Measurements from ENCODE around the gene CAPN12.

CAPN12 gene

DNA sequence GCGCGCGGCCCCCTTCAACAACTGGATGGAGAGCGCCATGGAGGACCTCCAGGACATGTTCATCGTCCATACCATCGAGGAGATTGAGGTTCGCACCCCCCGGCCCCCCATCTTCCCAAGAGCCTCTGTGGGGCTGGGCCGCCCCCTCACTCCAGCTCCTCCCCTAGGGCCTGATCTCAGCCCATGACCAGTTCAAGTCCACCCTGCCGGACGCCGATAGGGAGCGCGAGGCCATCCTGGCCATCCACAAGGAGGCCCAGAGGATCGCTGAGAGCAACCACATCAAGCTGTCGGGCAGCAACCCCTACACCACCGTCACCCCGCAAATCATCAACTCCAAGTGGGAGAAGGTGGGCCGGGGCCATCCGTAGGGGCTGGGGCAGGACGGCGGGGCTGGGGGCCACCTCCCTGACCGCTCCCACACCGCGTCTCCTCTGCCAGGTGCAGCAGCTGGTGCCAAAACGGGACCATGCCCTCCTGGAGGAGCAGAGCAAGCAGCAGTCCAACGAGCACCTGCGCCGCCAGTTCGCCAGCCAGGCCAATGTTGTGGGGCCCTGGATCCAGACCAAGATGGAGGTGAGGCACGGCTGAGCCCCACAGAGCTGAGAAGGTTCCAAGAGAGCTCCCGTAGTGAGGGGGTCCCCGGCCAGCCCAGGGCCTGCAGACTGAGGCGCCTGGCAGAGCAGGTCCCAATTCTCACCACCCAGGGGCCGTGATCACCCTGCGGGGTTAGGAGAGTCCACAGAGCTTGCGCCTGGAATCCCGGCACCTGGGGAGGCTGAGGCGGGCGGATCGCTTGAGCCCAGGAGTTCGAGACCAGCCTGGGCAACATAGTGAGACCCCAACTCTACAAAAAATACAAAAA lies 20.1 kb downstream of the CAPN12 start:
- DNase-seq (ENCODE audit: low spot score): no peak

DNA sequence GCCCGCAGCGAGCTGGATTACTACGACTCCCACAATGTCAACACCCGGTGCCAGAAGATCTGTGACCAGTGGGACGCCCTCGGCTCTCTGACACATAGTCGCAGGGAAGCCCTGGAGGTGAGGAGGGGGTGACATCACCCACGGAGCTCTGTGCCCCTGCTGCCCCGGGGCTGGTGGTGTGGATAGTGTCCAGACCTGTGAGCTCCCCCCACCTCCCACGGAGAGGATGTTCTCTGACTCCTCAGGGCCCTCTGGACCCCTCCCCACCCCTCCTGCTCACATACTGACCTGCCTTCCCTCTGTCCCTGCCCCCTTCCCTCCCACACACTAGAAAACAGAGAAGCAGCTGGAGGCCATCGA lies 20.7 kb downstream of the CAPN12 start:
- no peak for DNase-seq (ENCODE audit: low spot score)

DNA sequence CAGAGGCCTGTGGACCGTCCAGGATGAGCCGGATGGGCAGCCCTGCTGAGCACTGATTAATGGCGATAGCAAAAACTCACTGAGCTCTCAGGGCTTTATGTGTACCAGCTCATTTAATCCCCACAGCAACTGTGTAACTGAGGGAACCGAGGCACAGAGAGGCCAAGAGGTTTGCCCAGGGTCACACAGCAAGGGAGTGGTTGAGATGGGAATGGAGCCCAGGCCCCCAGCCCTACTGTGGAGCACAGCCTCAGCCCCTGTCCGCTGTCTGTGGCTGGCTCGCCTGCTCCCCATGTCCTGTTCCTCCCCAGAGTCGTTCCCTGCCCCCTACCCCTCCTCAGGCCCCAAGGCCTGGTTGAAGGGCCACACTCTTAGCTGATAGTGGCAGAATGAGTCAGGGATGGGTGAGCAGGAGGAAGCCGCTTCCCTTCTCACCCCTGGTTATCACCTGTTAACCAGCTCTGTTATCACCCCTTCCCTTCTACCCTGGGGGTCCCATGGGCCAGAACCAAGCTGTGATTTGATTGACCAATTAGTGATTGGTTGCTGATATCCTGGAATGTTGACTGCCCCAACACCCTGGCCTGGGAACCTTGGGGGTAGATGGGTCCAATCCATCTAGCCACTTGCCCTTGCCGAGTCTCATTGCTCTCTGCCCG lies 21.2 kb downstream of the CAPN12 start:
- DNase-seq (ENCODE audit: low spot score): no peak

DNA sequence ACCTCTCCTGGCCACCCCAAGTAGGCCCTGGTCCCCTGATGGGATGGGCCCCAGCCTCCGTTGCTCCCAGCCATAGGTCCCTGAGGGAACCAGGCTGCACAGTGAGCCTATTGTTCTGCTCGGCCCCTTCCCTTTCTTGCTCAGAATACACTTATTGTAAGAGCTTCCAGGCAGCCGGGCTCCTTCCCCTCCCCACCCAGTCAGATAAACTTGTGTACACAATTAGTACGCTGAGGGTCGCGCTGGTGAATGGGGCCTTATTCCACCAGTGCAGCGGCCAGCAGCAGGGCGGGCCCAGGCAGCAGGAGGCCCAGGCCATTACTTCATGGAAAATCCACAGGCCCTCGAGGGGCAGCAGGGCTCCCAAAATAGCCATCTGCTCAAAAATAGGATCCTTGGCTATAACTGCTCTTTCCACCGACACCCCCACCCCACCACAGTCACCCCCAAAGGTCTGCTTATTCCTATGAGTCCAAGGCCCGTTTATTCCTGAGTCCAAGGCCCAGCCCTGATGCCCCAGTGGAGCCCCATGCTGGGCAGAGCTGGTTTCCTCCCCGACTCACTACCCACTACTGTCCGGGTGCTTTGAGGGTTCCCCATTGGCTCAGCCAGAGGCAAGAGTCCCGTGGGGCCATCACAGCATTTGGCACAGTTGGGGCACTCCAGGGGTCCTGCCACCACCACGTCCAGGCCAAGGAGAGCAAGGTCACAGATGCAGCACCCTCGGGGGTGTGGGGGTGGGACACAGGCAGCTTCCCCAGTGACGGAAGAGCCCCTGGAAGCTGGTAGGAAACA lies 22.1 kb downstream of the CAPN12 start:
- DNase-seq (ENCODE audit: low spot score): peak; percentile 98

DNA sequence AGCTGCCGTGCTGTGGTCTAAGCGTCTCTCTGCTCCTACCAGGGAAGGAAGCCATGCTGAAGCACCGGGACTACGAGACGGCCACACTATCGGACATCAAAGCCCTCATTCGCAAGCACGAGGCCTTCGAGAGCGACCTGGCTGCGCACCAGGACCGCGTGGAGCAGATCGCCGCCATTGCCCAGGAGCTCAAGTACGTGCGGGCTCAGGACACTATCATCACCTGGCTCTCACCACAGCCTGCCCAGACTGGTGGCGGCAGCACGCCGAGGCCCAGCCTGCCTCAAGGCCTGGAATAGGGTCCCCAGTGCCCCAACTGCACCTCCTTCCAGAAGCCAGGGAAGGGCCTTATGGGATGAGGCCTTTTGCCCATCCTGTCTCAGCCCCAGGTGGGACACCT lies 22.8 kb downstream of the CAPN12 start:
- no peak for DNase-seq (ENCODE audit: low spot score)

DNA sequence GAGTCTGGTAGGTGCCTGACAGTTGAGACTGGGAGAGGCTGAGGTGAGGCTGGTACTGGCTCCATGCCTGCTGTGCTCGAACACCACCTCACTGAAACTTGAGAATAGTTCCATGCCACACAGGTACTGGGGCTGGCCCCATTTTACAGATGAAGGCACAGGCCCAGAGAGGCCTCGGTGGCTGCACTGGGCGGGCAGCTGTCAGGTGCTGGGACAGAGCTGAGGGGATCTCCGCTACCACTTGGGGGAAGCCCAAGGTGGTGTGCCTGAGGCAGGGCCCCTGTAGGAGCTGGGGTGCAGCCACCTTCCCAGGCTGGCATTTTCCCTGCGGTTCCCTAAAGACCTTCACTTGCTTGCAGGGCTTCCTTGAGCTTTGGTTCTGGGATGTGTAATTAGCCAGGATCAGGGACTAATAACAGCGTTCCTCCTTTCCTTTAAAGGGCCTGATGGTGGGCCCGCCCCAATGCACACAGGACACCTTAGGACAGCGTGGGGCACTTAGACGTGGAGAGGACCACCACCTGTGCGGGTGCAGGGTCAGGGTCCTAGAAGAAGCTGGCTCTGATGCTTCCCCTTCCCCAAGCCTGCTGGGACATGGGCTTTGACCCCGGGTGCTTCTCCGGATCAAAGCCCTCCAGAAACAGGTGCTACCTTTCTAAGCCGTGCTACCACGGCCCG lies 23.6 kb downstream of the CAPN12 start:
- no peak for DNase-seq (ENCODE audit: low spot score)

DNA sequence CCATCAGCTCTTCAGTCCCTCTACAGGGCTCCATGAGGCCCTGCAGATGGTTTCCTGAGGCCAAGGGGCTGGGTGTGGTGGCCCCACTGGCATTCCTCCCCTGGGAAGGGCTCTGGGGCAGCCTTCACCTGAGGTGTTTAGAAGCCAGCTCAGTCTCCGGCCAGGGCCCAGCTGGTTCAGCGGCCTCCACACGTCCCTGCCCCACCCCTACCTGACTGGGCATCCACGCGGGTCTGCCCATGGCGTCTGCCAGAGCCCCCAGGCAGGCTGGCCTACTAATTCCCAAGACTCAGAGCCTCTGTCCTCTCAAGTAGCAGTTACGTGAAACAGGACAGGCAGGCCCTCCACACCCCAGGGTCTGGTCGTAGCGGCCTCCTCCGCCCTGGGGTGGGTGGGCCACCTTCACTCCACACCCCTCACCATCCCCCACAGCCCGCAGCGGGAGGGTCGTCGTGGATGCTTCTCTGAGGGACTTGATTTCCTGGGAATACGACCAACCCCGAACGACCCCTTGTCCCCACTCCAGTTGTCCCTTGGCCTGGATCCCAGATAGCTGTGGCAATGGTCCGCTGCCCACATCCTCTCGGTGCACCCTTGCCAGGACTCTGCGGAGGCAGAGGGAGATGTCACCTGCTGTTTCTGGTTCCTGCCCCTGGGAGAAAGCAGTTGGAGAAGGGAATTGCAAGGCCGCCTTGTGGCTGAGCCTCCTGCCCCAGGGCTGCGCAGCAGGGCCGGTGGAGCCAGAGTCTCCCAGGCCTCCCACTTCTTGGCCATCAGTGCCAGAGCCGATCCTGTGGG lies 24.3 kb downstream of the CAPN12 start:
- DNase-seq (ENCODE audit: low spot score): no peak

DNA sequence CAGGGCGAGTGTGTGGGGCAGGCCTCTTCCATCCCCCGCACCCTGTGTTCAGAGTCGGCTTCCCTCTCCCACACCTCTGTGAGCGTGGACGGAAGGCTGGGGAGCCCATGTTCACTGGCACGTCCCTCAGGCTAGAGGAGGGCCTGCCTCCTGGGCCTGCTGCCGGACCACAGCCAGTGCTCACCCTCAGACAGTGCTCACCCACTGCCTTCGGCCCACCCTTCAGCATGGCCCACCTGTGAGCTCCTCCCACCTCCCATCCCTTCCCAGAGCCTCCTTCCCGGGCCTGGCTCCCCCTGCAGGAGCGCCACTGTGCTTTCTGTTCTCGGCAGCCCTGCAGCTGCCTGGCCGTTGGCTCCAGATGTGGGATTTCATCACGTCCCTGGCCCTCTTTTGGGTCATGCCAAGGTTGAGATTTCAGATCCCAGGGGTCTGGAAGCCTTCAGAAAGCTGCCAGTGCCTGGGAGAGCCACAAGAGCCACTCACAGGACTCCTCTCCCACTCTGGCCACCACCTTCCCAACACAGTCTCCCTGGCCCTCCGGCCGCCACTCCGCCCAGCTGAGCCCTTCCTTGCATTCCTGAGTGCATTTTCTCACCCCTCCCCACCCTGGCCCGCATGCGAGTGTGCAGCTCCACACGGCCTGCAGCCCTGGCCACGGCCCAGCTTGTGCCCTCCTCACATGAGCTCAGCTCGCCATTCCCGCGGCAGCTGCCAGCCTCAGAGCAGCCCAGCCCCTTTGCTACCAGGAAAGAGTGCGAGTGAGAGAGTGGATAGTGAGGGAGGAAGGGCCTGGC lies 25.3 kb downstream of the CAPN12 start:
- DNase-seq (ENCODE audit: low spot score): peak; percentile 56

DNA sequence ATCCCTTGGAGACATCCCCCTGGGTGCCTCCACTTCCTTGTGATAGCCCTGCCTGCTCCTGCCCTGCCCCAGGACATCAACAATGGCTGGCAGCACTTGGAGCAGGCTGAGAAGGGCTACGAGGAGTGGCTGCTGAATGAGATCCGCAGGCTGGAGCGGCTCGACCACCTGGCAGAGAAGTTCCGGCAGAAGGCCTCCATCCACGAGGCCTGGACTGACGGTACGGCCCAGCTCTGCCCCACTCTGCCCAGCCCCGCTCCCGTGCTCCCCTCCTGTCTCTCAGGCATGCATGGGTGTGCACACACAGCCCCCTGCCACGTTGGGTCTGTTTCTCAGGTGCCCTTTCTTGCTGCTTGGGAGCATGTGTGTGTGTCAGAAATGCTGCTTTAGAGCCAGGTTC lies 26.4 kb downstream of the CAPN12 start:
- no peak for DNase-seq (ENCODE audit: low spot score)

DNA sequence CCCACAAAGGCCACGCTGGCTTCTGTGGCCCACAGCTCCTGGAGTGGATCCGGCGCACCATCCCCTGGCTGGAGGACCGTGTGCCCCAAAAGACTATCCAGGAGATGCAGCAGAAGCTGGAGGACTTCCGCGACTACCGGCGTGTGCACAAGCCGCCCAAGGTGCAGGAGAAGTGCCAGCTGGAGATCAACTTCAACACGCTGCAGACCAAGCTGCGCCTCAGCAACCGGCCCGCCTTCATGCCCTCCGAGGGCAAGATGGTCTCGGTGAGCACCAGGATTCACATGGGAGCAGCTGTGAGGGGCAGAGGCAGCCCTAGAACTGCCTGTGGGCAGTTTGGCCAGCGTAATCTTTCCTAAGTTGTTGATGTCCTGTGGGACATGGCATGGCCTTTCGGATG lies 27.2 kb downstream of the CAPN12 start:
- no peak for DNase-seq (ENCODE audit: low spot score)

DNA sequence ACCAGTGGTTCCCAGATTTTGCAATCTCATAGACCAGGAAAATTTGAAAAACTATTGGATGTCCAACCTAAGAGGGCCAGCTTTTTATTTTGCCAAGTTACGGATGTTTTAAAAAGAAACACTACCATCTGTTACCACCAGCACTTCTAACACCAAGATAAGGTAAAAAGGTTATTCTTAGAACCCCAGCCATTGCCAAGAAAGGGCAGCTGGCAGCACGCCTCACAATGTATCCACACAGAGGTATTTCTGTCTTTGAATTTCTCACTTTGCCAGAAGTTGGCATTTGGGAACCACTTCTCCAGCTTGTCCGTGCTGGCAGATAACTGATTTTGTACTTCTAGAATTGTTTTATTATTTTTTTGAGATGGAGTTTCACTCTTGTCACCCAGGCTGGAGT lies 28.7 kb downstream of the CAPN12 start:
- no peak for DNase-seq (ENCODE audit: low spot score)

DNA sequence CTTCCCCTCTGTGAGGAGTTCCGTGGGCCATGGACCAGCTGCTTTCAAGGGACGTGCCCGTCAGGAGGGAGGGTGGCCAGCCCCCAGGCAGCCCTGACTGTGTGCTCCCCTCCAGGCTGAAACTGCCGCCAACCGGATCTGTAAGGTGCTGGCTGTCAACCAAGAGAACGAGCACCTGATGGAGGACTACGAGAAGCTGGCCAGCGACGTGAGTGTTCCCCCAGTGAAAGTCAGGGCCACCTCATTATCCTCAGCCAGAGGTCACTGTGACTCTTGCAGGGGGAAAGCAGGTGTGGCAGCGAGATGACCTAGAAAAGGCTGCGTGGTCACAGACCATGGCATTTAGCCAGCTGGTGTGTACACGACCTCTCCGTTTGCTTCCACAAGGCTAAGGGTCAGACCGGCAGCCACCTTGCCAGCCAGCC lies 29.9 kb downstream of the CAPN12 start:
- DNase-seq (ENCODE audit: low spot score): no peak

DNA sequence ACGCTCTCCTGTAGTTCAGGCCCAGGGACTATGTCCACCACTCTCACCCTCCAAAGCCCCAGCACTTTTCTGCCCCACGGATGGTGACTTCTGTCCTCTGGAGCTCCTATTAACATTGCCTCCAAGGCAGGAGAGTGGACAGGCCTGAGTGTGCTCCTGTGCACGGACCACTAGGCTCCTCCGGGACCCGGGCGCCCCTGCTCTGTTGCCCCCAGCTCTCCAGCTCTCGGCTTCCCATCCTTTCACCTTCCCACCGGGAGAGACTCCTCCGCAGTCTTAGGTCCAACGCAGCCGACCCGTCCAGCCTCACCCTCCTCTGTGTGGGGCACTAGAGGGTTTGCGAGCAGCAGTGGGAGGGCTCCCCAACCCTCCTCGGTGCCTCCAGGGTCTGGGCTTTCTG lies 30.4 kb downstream of the CAPN12 start:
- DNase-seq (ENCODE audit: low spot score): no peak

DNA sequence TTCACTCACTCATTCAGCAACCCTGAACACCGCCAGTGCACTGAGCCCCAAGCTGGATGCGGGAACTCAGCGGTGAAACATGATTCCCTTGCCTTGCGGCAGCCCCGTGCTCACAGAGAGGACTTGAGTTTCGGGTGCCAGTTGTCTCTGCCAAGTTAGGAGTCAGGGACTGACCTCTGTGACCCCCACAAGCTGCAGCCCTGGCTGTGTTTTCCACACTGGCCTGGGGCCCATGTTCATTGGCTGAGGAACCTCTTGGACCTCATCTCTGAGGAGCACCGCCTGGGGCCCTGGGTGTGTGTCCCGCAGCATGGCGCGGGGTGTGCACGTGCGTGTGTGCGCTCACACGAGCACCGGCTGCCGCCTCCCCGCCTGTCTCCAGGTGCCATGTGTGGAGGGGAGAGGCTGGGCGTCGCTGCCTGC lies 31.0 kb downstream of the CAPN12 start:
- no peak for DNase-seq (ENCODE audit: low spot score)

DNA sequence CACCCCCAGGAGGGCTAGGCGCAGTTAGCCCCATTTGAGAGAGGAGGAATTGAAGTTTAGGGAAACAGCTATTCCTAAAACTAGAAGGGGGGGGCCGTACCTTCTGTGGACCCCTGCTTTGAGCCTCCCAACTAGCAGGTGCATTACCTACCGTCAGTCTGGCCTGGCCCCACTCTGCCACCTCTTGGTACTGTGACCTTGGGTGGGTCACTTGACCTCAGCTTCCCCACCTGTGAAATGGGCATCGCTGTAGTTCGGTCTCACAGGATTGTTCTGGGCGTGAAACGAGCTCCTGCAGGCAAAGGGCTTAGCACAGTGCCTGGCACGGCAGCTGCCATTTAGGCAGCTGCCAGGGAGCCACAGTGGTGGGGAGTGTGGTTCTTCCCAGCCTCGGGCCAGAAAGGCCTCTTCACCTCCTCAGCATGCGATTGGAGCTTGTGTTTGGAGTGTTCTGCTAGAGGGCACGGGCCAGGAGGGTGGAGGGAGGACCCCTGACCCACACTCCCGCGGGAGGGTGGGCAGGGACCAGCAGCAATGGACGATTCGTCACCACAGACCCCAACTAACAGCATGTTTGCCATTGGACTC lies 32.0 kb downstream of the CAPN12 start:
- DNase-seq (ENCODE audit: low spot score): no peak

DNA sequence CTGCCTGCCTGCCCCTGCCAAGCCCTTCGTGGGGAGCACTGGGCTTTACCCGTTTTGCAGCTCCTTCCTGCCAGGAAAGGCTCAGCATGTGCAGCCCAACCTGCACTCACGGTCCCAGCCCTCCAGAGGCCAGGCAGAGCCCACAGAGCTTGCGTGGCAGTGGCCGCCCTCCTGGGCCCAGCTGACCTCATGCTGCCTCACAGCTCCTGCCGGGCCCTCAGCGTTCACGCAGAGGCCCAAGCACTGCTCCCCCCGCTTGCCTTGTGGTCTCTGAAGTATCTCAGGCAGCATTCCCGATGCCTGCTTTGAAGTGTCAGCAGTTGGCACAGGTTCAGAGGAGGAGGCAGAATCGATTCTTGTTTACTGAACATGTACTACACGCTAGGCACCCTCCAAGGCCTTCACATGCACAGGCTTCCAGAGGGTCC lies 32.5 kb downstream of the CAPN12 start:
- no peak for DNase-seq (ENCODE audit: low spot score)

DNA sequence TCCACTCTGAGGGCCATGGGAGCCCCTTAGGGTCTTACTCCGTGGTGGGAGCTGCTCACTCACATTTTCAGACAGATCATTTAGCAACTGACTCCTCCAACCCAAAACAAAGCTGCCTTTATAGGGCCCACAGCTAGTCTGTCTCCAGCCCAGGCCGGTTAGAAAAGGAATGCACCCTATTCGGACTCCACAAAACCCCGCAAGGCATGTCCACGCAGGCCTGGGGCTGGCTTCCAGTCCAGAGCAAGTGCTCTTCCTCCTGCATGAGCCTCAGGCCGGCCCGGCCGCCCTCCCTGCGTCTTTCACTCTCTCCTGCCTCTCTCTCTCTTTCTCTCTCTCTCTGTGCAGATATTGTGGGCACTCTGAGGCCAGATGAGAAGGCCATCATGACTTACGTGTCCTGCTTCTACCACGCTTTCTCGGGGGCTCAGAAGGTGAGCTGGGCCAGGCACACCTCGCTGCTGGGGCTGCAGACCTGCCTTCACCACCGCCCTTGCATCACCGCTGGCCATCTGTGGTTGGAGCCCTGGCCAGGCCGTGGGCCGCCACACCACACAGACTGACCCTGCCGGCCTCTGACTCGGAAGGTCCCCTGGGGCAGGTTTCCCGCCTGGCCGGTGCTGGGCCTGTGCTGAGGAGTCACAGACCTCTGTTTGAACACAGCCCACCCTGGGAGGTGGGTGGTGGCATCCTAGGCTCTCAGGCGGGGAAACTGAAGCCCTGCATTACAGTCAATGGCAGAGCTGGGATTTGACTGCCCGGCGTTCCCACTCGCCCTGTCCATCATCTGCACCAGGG lies 33.1 kb downstream of the CAPN12 start:
- peak; percentile 74 for DNase-seq (ENCODE audit: low spot score)

DNA sequence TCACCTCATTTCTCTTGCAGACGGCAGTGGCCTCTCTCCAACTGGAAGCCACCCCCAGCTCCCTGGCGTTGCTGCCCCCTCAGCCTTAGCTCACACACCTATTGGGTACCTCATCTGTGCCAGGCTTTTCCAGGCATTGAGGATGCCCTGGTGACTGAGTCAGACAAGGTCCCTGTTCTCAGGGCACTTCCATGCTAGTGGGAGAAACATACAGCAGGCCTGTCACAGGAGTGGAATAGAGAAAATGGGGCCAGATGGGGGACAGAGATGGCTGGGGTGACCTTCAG lies 33.9 kb downstream of the CAPN12 start:
- DNase-seq (ENCODE audit: low spot score): no peak

DNA sequence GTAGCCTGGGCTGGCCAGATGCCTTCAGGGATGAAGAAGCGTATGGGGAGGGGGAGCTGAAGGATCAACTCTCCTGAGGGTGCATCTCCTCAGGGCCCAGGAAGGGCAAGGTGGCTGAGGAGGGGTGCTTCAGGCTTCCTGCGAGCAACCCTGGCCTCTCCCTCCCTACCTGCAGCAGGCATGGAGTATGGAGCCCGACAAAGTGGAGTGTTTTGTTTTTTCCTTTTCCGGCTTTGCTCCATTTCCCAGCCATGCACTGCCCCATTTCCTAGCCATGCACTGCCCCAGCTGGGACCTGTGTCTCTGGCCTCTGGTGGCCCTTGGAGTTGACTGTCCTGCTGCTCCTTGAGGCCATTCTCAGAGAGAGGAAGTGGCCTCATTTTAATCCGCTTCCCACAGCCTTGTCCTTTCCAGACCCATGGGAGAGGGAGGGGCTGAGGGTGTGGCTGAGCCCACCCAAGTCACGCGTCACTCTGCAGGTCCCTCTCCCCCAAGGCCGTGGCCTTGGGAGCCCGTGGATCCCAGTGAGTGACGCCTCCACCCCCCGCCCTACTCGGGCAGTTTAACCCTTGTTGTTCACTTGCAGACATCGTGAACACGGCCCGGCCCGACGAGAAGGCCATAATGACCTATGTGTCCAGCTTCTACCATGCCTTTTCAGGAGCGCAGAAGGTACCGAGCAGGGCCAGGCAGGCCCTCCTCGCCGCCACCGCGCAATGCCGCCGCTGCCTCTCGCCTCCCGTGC lies 34.4 kb downstream of the CAPN12 start:
- DNase-seq (ENCODE audit: low spot score): no peak
